Stimulated activated CD4-positive, alpha-beta T cell treated with anti-CD3 and anti-CD28 coated beads, Interleukin-1b, Interleukin-23, amount 100 ng/mL, for 48 hours (primary cell): ENCODE measurements around the gene CD300LB.
"Not testable (repeated sequence)": the region's sequence is repeated elsewhere in the genome, so short reads cannot be mapped to it uniquely, and the experiment has no call there.

Experiments
- DNase-seq: peaks from one replicate; pipeline ENCODE4 v3.0.0-alpha.2; 2020

Gene CD300LB

GRCh38 chr17:74531231-74531761 lies at the start of gene CD300LB:
TSS of gene CD300LB (minus strand) at chr17:74531475. CDS start at chr17:74531350, 125 bp downstream.
- no peak for DNase-seq

GRCh38 chr17:74579900-74580299 lies 48.6 kb upstream of the CD300LB start:
- DNase-seq = no peak

DNA sequence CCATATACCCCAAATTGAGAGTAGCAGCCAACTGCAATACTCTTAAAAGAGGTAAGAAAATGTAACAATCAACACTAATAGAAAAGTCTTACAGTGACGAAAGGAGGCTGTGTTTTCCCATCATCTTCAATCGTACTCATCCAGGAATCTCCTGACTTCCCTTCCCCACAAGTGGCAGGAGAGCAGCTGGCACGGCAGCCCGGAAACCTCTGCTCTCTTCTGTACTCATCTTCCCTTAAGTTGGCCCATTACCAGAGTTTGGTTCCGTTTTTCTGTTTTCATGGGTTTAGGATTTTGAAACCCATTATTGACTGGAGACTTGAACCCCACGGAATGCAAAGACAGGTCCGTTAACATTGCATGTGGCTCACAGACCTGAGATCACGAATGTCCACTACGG lies 47.7 kb upstream of the CD300LB start:
- no peak for DNase-seq

DNA sequence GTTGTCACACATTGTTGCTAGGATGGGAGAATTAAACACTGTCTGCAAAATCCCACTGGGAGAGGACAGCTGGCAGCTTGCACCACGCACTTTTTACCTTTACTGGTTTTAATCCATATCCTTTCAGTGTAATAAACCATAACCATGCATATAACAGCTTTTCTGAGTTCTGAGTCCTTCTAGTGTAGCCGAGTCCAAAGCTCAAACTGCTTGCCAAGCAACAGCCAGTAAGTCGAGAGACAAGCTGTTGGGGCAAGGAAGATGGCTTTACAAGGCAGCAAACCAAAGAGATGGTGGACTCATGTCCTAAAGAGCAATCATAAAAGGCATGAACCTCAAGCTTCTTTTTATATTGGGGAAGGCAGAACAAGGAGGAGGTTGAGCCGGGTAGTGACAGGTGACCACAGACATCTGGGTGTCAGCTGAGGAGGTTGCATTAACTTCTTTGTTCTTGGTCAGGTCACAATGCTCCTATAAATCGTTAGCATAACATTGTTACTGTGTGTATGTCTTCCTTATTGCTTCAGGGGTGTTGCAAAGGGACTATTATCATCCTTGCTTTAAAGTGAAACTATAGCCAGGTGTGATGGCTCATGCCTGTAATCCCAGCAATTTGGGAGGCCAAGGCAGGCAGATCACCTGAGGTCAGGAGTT lies 43.3 kb upstream of the CD300LB start:
- DNase-seq = no peak

- DNase-seq = not testable (repeated sequence)
Observed at GRCh38 chr17:74573635-74574034, 42.4 kb upstream of the CD300LB start.

GRCh38 chr17:74573169-74573568 lies 41.9 kb upstream of the CD300LB start:
- DNase-seq = no peak

DNA sequence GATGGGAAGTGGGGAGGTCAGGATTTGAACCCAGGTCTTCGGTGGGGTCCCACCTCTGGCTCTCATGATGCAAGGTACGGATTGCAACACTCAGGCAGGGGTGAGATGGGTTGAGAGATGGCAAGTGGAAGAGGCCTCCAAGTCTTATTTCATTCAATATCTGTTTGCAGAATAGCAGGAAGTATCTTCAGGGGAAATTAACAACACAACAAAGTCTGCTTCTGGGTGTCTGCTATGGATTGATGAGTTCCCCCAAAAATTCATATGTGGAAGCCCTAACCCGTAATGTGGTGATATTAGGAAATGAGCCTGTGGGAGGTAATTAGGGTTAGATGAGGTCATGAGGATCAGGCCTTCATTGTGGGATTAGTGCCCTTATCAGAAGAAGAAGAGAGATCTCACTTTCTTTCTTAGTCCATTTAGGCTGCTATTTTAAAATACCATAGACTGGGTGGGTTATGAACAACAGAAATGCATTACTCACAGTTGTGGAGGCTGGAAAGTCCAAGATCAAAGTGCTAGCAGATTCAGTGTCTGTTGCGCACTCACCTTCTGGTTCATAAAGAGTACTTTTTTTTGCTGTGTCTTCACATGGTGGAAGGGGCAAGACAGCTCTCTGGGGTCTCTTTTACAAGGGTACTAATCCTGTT lies 40.5 kb upstream of the CD300LB start:
- DNase-seq = no peak

DNA sequence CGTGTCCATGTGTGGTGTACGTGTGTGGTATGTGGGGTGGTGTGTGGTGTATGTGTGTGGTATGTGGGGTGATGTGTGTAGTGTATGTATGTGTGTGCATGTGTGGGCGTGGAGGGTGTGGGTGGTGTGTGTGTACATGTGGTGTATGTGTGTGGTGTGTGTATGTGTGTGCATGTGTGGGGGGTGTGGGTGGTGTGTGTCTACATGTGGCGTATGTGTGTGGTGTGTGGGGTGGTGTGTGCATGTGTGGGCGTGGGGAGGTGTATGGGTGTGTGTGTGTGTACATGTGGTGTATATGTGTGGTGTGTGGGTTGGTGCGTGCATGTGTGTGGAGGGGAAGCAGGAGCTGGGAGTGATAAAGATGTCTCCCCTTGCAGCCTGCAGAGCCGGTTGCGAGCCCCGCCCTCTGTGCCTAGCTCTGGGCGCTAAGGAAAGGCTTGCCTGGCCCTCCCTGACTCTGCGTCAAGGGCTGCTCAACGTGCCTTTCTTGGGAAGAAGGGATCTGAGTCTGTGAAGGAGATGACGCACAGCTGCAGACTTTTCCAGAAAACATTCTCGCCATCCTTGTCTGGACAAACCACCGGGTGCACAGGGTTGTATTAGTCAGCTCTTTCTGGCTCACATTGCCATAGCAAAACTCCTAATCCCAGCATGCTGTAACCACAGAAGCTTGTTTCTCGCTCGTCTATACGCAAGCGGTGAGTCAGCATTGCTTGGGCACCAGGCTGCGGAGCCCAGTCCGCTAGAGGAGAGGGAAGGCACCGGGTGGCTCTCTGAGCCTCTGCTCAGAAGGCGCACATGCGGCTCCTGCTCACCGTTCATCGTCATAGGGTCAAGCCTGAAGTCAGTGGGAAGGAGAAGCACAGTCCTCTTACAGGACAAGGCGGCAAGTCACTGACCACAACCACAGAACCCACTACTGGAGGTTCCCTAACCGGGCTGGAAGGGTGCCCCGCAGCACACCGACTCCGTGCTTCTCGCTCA lies 38.0 kb upstream of the CD300LB start:
- peak; percentile 57 for DNase-seq

DNA sequence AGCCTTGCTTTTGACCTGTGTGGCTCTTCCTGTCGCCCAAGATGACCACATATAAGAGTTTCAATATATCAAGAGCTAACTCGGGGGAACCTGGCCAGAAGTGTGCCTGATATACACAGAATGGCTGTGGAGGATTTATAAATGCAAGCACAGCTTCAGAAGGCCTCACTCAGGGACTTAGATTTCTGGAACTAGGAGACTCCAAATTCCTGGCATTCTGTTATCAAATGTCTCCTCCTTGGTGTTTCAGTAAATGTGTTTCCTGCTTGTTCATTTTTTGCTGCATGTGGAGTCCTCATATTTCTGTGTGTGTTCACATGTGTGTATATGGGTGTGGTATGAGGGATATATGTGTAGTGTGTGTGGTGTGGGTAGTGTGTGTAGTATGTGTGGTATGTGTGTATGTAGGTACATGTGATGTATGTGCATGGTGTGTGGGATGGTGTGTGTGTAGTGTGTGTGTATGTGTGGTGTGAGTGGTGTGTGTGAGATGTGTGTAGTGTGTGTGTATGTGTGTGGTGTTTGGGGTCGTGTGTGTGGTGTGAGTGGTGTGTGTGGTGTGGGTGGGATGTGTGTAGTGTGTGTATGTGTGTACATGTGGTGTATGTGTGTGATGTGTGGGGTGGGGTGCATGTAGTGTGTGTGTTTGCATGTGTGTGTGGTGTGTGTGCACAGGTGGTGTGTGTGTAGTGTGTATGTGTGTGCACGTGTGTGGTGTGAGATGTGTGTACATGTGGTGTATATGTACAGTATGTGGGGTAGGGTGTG lies 37.0 kb upstream of the CD300LB start:
- DNase-seq = no peak

DNA sequence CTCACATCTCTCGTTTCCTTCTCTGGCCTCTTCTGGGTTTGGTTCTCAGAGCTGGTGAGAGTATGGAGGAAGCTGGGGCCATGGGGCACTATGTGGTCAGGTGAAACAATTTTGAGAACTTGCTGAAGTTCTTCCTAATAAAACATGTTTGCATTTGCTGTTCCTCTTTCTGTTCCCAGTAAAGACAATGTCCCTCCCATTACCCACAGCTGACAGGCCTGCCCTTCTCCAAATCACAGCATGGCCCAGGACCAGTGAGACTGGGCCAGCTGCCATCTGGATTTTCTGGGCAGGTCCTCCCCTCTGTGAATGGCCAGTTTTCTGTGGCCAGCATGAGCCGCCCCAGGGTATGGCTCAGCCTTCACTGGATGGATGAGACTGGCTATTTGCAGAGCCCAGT lies 36.1 kb upstream of the CD300LB start, which contains the start of gene CD300H:
Gene CD300H, minus strand, starts transcription at position 113 of the 400 bp plus-strand sequence.
- no peak for DNase-seq

DNA sequence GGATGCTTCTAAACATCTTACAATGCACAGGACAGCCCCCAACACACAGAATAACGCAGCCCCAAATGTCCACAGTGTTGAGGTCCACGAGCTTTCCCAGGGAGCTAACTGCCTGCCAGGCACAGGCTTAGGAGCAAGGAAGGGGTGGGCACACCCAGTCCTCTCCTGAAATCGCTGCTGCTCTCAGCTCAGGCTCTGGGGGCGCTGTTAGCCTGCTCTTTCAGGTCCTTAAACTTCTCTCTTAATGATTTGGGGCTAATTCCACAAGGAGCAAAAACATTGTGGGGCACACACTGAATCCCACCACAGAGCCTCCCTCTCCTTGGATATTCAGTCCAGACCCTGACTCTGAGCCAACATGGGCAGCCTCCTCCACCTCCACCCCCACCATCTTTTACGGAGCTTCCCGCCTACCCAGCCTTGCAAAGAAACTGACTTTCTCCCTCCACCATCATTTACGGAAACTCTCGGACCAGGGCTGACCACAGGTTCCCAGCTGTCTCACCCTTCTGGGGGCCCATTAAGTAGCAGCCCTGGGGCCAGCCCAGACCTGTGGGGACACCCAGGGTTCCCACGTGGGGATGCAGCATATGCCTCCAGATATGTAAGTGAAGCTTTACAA lies 35.0 kb upstream of the CD300LB start:
- DNase-seq = peak; percentile 27

DNA sequence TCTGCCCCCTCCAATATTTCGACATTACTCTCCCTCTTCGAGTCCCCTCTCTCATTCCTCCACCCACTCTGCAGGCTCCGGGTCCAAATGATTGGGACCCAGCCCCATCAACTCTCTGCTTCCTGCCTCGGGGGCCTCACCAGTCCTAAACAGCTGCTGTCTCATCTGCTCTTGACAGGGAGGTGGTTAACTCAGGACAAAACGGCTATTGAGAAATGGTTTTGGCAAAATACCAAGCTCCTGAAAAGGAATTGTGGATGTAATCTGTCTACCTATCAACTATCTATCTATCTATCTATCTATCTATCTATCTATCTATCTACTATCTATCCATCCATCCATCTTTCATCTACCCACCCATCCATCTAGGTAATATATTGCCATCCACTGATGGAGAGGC lies 33.9 kb upstream of the CD300LB start:
- no peak for DNase-seq

DNA sequence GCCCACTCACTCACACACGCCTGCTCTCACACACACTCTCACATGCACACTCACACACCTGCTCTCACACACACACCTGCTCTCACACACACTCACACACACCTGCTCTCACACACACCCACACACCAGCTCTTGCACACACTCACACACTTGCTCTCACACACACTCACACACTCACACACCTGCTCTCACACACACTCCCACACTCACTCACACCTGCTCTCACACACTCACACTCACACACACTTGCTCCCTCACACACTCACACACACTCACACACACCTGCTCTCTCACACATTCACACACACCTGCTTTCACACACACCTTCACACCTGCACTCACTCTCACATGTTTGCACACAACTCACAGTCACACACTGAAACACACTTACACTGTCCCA lies 32.1 kb upstream of the CD300LB start:
- no peak for DNase-seq

DNA sequence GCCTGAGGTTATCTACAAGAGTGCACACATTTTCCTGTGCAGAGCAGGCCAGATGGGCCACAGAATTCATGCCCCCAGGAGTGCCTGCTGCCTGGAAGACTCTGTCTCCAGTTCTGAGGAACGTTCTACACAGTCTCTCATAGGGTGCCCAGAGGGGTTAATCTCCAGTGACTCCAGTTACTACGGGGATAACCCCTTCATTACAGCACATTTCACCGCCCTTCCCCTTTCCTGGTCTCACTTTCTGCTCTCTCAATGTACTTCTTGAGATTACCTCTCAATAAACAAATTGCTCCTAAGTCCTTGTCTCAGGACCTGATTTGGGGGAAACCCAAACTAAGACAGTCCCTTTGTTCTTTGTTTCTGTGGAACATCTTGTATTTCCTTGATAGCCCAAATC lies 30.3 kb upstream of the CD300LB start:
- no peak for DNase-seq

GRCh38 chr17:74558882-74559519 lies 27.7 kb upstream of the CD300LB start:
- no peak for DNase-seq

- DNase-seq = not testable (repeated sequence)
Observed at GRCh38 chr17:74558402-74558801, 27.1 kb upstream of the CD300LB start.

- no peak for DNase-seq
Observed at GRCh38 chr17:74555427-74555940, 24.2 kb upstream of the CD300LB start.

- DNase-seq = no peak
Observed at GRCh38 chr17:74554909-74555308, 23.6 kb upstream of the CD300LB start.

- no peak for DNase-seq
Observed at GRCh38 chr17:74552037-74552436, 20.8 kb upstream of the CD300LB start.

- DNase-seq = no peak
Observed at GRCh38 chr17:74550602-74551001, 19.3 kb upstream of the CD300LB start.

DNA sequence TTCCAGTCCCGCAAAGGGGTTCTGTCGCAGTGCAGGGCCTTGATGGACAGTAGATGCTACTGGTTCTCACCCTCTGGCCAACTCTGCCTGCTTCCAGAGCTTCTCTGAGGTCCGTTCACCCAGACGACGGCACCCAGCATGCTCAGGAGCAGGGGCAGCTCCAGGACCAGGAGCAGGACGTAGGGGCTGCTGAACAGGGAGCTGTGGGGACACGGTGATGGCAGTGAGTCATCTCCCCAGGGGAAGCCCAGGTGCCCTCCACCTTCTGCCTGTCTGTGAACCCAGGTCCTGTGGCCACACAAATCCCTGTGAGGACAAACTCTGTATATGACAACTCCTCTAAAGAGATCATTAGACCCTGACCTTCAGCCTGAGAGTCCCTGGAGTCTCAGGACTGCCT lies 18.1 kb upstream of the CD300LB start:
- DNase-seq = no peak
